Smooth muscle cell (in vitro differentiated cells): ENCODE data around the gene WIPF3. TPM values are rescaled to one million over a fixed set of nuclear protein-coding genes. Genes with fewer than 3 reads are reported as not detected.

Experiments
- DNase-seq: peaks from one replicate; lab custom pipeline; 2025; ENCODE audit not compliant: unreplicated experiment; lab: John Stamatoyannopoulos, UW
- H2AFZ ChIP-seq: fragments of 200-600 bp; sonication (generic); 2 replicates; pipeline ENCODE4 v1.6.0; 2016; ENCODE audit warnings: antibody characterized with exemption, low read depth, mild to moderate bottlenecking
- H3F3A ChIP-seq: fragments of 200-600 bp; sonication (generic); 2 replicates; pipeline ENCODE4 v1.6.0; 2017; ENCODE audit warnings: antibody characterized with exemption, low read depth
- H3K27ac ChIP-seq: fragments of 200-600 bp; sonication (generic); 2 replicates; pipeline ENCODE4 v1.5.1; 2016; ENCODE audit warnings: low read depth, mild to moderate bottlenecking
- H3K27me3 ChIP-seq: fragments of 200-600 bp; sonication (generic); 2 replicates; pipeline ENCODE4 v1.6.1; 2016; ENCODE audit warnings: low read depth, mild to moderate bottlenecking
- H3K36me3 ChIP-seq: fragments of 200-600 bp; sonication (generic); 2 replicates; pipeline ENCODE4 v1.5.1; 2016; ENCODE audit warnings: low read depth
- H3K4me1 ChIP-seq: fragments of 200-600 bp; sonication (generic); 2 replicates; pipeline ENCODE4 v1.5.1; 2016; ENCODE audit warnings: low read depth
- H3K4me2 ChIP-seq: fragments of 200-600 bp; sonication (generic); 2 replicates; pipeline ENCODE4 v1.6.0; 2016; ENCODE audit warnings: mild to moderate bottlenecking
- H3K4me3 ChIP-seq: fragments of 200-600 bp; sonication (generic); 2 replicates; pipeline ENCODE4 v1.5.1; 2016; ENCODE audit warnings: mild to moderate bottlenecking
- H3K79me2 ChIP-seq: fragments of 200-600 bp; sonication (generic); 2 replicates; pipeline ENCODE4 v1.6.0; 2016; ENCODE audit warnings: low read depth, mild to moderate bottlenecking
- H3K9ac ChIP-seq: fragments of 200-600 bp; sonication (generic); 2 replicates; pipeline ENCODE4 v1.6.0; 2016; ENCODE audit warnings: low read depth
- H3K9me3 ChIP-seq: fragments of 200-600 bp; sonication (generic); replicated peaks from 2 replicates; pipeline ENCODE4 v1.5.1; 2016; ENCODE audit warnings: low read depth
- H4K20me1 ChIP-seq: fragments of 200-600 bp; sonication (generic); 2 replicates; pipeline ENCODE4 v1.6.0; 2016; ENCODE audit warnings: low read depth
- CTCF ChIP-seq: fragments of 200-600 bp; sonication (generic); IDR thresholded peaks from 2 replicates; pipeline ENCODE4 v1.5.1; 2017; ENCODE audit warnings: borderline replicate concordance, mild to moderate bottlenecking, antibody characterized with exemption; ENCODE audit not compliant: insufficient read depth, poor library complexity, severe bottlenecking
- whole genome bisulfite sequencing: methylation state at CpG from one replicate; pipeline ENCODE4 v1.1.7; 2016; ENCODE audit warnings: low lambda C conversion rate; 5-methylcytosine and 5-hydroxymethylcytosine counted together
- polyA plus RNA-seq: library from polyadenylated mRNA; unstranded; fragments of >200 nt; fragmentation: Nextera tagmentation; extraction: Ambion mirVana; gene quantifications from 2 replicates; pipeline ENCODE4 v1.2.1, GENCODE V29; 2016
- total RNA-seq: library from RNA; depleted of rRNA; stranded (reverse); fragments of >200 nt; gene quantifications from 2 replicates; pipeline ENCODE4 v1.2.3, GENCODE V29; 2014

Gene WIPF3, protein sequence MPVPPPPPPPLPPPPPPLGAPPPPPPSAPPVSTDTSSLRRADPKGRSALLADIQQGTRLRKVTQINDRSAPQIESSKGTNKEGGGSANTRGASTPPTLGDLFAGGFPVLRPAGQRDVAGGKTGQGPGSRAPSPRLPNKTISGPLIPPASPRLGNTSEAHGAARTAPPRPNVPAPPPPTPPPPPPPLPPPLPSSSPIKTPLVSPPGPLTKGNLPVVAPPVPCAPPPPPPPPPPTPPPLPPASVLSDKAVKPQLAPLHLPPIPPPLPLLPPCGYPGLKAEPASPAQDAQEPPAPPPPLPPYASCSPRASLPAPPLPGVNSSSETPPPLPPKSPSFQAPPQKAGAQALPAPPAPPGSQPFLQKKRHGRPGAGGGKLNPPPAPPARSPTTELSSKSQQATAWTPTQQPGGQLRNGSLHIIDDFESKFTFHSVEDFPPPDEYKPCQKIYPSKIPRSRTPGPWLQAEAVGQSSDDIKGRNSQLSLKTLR
- total RNA-seq (0.22 TPM in 1 of 2 replicates, not detected in the other), polyA plus RNA-seq (0.31 TPM in 1 of 2 replicates, not detected in the other)

DNA sequence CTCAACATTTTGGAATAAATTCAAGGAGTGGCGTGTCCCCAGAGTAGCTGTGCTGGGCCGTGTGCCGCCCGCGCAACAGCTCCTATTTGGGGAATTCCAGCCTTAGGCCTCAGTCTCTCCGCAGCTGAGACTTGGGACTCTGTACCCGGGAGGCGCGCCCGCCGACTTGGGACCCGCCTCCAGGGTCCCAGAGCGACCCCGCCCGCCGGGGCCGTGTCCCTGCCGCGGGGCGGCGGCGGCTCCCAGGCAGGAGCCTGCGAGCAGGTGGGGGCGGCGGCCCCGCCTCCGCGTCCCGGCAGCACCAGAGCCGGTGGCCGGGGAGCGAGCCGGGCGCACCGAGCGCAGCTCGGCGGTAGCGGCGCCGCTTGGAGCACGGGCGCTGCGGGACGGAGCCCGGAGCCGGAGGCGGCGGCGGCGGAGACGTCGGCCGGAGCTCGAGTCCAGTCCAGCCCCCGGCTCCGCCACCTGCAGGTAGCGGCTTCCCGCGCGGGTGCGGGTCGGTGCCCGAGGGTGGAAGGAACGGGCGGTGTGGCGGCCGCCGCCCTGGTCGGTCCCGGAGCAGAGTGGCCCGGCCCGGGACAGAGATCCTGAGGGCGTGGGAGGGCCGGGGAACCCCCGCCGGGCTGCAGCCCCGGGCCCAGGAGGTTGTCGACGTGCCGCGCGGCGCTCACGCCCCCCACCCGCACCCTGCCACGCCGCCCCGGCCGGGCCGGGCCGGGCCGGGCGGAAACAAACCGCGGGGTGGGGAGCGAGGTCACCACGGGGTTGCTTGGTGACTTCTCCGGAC is at the start of gene WIPF3:
TSS of gene WIPF3 (plus strand) at position 301 of the 787 bp plus-strand sequence. CDS start 28,217 bp downstream, outside the sequence.
- H3K27me3 ChIP-seq, result peaks cover 98% of the 10 kb centered on the region
- no peaks in the 10 kb centered on the region for H4K20me1 ChIP-seq
- no peak within 1 kb of the TSS for H3K9ac ChIP-seq
- no peak within 1 kb of the TSS for H2AFZ ChIP-seq
- peak within 1 kb of the TSS; percentile 96 for H3K4me2 ChIP-seq
- H3K79me2 ChIP-seq, result no peaks in the 10 kb centered on the region
- H3K4me1 ChIP-seq, result peaks cover 11% of the 10 kb centered on the region
- TF ChIP-seq CTCF, result peak; percentile 4
- WGBS, result 2% methylated on average over 70 of the region's 99 CpGs
- H3K36me3 ChIP-seq, result no peaks in the 10 kb centered on the region
- no peak within 1 kb of the TSS for H3K27ac ChIP-seq
- no peak for DNase-seq
- no peaks in the 10 kb centered on the region for H3F3A ChIP-seq
- H3K9me3 ChIP-seq, result no peaks in the 10 kb centered on the region
- H3K4me3 ChIP-seq, result peak within 1 kb of the TSS; percentile 56

DNA sequence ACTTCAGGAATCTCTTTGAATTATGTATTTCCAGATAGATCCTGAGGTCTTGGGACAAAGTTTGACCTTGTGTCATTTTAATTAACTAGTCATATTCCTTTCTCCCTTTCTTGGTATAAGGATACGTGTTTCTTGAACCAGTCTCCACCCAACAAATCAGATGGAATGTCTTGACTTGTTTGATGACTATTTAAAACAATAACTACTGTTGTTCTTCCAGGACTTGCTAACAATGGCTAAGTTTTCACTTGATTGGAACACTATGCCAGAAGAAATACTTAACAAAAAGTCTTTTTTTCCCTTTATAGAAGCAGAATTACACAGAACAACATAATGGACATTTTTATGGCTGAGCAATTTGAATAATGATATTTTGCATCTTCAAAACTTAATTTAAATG is 43.0 kb upstream of the WIPF3 start:
- no peaks in the 10 kb centered on the region for H3K4me1 ChIP-seq
- H3K4me3 ChIP-seq, result no peak overlapping the region
- H3K27ac ChIP-seq, result no peak overlapping the region
- DNase-seq, result no peak
- no peak overlapping the region for H3K4me2 ChIP-seq
- H4K20me1 ChIP-seq, result no peaks in the 10 kb centered on the region
- no peaks in the 10 kb centered on the region for H3K9me3 ChIP-seq
- H3K36me3 ChIP-seq, result no peaks in the 10 kb centered on the region
- 69% methylated on average over 1 of the region's 1 CpG for WGBS
- peaks cover 28% of the 10 kb centered on the region for H3K27me3 ChIP-seq
- no peak overlapping the region for H3K9ac ChIP-seq
- H3K79me2 ChIP-seq, result no peaks in the 10 kb centered on the region
- TF ChIP-seq CTCF, result no peak
- no peak overlapping the region for H2AFZ ChIP-seq
- H3F3A ChIP-seq, result no peaks in the 10 kb centered on the region

GRCh38 chr7:29764227-29764626 is 42.1 kb upstream of the WIPF3 start:
- H3K79me2 ChIP-seq, result no peaks in the 10 kb centered on the region
- H3K27me3 ChIP-seq, result peaks cover 28% of the 10 kb centered on the region
- no peak overlapping the region for H3K27ac ChIP-seq
- no peak overlapping the region for H3K9ac ChIP-seq
- no peaks in the 10 kb centered on the region for H3K36me3 ChIP-seq
- H3K9me3 ChIP-seq, result no peaks in the 10 kb centered on the region
- H3F3A ChIP-seq, result no peaks in the 10 kb centered on the region
- H3K4me1 ChIP-seq, result no peaks in the 10 kb centered on the region
- H2AFZ ChIP-seq, result no peak overlapping the region
- no peak for DNase-seq
- WGBS, result 66% methylated on average over 2 of the region's 2 CpGs
- no peak overlapping the region for H3K4me3 ChIP-seq
- H4K20me1 ChIP-seq, result no peaks in the 10 kb centered on the region
- no peak overlapping the region for H3K4me2 ChIP-seq
- no peak for TF ChIP-seq CTCF
